Stimulated activated CD4-positive, alpha-beta T cell treated with anti-CD3 and anti-CD28 coated beads, TNF-alpha, amount 100 ng/mL, for 1 hour (primary cell): ENCODE measurements around the gene TDRD5.
A peak's percentile ranks its signal among the peaks of the same experiment; 100 is the strongest.
"Not testable (repeated sequence)": the region's sequence is repeated elsewhere in the genome, so short reads cannot be mapped to it uniquely, and the experiment has no call there.

Experiments used
- DNase-seq, 3 donors: peaks; one replicate each; pipeline ENCODE4 v3.0.0-alpha.2; 2020; ENCODE audit warnings: low read depth in 3 of 3, low spot score in 1 of 3

TDRD5 gene

DNA sequence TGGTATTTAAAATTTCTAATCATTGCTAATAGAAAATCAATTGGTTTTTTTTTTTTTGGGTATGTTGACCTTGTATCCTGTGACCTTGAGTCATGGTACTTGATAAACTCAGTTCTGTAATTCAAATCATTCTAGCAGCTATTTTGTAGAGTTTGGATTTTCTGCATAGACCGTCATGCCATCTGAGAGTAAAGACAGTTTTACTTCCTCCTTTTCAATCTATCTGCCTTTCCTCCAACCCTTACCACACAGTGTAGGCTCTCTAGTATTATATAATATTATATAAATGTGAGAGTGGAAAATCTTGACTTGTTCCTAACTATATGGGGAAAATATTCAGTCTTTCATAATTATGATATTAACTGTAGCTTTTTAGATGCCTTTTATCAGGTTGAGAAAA, 7.0 kb downstream of the TDRD5 start:
- no peak for DNase-seq

DNA sequence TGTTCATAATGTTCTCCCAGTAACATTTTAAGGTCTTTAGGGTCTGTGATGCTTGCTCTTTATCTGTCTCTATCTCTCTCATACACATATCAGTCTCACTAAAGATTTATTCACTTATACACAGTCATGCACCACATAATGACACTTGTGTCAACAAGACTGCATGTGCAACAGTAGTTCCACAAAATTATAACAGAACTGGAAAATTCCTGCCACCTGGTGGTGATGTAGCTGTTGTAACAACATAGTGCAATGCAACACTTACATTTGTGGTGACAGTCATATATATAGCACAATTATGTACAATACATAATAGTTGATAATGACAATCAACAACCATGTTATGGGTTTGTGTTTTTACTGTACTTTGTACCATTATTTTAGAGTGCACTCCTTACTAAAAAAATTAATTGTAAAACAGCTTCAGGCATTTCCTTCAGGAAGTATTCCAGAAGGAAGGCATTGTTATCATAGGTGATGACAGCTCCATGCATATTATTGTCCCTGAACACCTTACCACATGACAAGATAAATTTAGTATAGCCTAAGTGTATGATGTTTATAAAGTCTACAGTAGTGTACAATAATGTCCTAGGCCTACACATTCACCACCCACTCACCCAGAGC, 8.1 kb downstream of the TDRD5 start:
- no peak for DNase-seq

DNA sequence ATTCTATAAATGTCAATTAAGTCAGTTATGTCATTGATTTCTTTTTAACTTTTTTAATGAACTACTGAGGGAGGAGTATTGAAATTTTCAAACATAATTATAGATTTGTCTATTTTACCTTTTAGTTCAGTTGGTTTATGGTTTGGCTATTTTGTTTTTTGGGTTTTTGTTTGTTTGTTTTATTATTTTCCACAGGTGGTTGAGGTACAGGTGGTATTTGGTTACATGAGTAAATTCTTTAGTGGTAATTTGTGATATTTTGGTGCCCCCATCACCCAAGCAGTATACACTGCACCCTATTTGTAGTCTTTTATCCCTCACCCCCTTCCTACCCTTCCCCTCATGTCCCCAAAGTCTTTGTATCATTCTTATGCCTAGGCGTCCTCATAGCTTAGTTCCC, 9.5 kb downstream of the TDRD5 start:
- DNase-seq: no peak

DNA sequence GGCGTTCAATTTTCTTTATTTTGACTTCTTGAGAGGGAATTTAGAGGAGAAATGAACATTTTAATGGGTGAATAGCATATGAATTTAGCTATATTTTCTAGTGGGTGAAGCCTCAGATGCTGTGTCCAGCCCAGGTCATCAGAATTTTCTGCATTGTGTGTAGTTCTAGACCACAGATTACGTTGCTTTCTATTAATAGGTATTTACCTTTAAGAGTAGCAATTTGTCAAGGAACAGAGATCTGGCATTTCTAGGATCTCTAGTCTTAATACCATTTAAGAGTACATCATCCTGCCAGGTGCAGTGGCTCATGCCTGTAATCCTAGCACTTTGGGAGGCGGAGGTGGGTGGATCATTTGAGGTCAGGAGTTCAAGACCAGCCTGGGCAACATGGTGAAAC, 20.7 kb downstream of the TDRD5 start:
- no peak for DNase-seq

DNA sequence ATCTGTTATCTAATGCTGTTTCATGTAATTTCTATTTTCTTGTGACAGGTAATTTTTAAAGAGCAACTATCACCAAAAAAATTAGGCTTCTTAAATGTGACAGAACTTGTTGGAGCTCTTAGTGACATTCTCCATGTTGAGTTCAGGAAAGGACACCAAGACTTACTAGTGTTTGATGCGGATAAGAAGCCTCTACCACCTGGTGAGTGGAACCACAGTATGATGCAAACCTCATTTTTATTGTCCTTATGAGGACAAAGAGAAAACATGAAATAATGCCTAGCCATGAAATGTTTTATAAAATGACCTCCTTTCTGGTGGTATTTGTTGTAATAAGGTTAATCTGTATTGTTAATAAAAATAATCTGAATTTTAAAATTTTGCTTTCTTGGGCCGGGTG, 39.1 kb downstream of the TDRD5 start:
- DNase-seq: no peak

DNA sequence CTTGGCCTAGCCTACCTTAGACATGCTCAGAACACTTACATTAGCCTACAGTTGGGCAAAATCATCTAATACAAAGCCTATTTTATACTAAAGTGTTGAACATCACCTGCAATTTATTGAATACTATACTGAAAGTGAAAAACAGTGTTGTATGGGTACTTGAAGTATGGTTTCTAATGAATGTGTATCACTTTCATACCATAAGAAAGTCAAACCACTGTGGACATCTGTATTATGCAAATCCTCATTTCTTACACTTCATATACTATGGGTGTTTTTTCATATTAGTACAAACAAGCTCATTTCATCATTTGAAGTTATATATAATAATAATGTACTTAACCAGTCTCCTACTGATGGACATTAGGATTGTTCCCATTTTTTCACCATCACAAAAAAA, 41.2 kb downstream of the TDRD5 start:
- DNase-seq: no peak

DNA sequence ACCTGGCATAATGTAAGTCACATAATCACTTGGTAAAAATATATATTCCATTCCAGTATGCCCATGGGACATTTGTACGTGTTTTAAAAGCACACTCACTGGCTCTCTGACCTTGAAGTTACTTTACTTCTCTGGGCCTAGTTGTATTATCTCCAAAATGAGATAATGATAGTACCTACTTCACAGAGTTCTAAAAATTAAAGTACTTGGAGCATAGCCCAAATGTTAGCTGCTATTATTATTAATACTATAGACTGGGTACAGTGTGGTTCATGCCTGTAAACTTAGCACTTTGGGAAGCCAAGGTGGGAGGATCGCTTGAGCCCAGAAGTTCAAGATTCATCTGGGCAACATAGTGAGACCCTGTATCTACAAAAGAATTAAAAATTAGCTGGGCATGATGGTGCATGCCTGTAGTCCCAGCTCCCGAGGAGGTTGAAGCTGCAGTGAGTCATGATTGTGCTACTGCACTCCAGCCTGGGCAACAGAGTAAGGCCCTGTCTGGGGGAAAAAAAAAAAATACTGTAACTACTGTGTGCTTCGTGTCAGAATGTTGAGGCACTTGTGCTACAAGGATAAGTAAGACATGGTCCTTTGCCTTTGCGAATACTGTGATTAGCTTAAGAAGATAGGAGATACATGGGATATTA, 45.7 kb downstream of the TDRD5 start:
- no peak for DNase-seq

DNA sequence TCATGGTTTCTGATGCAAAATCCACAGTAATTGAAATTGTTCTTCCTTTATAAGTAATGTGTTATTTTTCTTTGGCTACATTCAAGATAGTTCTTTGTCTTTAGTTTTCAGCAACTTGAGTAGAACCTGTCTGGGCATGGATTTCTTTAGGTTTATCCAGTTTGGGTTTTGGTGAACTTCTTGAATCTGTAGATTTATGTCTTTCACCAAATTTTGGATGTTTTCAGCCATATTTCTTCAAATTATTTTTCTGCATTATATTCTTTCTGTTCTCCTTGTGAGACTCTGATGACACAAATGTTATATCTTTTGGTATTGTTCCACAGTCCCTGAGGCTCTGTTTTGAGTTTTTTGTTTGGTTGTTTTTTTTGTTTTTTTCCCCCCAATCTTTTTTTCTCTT, 69.4 kb downstream of the TDRD5 start:
- no peak for DNase-seq

DNA sequence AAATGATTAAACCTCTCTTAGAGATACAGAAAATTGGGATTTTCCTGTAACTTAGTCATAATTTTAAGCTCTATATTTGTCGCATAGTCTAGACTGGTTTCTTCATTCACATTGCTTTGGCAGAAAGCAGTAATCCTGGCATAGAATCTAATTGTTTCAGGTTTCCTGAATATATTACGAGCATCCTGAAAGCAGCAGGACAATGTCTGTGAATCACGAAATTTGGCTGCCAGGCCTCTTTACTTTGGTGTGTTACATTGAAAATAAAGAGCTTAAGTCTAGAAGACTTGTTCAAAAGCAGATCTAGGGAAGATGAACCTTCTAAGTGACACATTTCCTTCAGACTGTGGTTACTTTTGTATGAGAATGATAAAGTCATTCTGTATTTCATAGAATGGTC, 72.2 kb downstream of the TDRD5 start:
- no peak for DNase-seq

DNA sequence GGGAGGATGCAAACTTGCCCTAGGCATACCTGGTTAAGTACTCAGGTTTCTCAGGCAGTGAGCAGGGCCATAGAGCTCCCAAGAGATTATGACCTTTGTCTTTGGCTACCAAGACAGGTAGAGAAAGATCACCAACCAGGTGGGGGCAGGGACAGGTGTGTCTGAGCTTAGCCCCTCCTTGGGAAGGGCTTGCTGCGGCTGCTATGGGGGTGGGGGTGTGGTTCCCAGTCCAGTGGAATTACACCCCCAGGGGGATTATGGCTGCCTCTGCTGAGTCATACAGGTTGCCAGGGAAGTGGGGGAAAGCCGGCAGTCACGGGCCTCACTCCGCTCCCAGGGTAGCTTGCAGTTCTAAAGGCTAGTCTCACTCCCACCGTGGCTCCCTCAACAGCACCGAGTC, 86.2 kb downstream of the TDRD5 start:
- no peak for DNase-seq

DNA sequence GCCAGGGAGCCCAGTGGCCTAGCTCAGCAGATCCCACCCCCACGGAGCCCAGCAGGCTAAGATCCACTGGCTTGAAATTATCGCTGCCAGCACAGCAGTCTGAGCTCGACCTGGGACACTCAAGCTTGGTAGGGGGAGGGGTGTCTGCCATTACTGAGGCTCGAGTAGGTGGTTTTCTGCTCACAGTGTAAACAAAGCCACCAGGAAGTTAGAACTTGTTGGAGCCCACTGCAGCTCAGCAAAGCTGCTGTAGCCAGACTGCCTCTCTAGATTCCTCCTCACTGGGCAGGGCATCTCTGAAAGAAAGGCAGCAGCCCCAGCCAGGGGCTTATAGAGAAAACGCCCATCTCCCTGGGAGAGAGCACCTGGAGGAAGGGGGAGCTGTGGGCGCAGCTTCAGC, 102.9 kb downstream of the TDRD5 start:
- DNase-seq: not testable (repeated sequence)

DNA sequence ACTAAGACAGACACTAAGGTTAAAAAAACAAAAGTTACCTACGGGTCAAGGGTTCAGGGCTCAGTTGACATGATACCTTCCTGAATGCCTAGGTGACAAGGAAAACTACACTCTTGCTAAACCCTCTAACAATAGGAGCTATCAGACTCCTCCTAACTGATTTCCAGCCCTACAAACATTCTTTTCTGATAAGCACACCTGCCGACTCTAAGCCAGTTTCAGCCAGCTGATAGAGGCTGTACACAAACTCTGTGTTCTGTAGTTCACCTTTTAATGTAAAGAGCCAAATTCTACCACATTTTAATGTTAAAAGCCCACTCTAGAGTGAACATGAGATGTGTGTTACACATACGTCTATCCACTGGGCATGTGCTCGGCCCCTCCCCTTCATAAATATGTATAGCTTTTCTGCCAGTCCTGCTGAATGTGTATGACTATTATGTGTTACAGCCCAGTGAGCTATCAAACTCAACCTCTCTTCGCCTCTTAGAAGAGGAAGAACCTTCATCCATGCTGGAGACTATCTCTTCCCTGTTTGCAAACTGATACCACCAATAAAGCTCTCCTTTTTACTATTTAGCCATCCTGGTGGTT, 111.4 kb downstream of the TDRD5 start:
- no peak for DNase-seq

DNA sequence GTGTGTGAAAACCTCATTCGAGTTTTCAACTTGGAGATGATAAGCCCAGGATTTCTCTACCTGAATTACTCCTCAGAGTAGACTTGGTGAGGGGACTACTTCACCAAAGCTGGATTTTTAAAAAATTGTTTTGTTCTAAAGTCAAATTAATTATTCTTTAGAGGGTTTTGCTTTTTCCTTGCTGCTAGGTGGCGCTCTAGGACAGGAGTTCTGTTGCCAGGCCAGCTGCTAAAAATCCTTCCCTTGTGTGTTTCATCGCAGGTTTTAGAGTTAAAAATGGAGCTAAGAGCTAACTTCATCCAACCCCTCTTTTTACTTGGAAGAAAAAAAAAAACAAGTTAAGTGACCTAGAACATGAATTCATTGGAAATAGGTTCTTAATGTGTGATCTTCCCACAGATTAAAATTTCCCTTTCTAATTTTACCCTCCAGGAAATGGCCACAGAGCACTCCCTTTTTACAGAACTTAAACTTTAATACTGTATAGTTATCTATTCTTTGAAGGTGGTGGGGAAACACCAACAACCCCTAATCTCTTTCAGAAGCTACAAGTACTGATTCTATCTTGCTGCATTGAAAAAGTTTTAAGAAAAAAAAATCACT, 114.8 kb downstream of the TDRD5 start:
- peak; percentile 5 to 13 (median 7) for DNase-seq

DNA sequence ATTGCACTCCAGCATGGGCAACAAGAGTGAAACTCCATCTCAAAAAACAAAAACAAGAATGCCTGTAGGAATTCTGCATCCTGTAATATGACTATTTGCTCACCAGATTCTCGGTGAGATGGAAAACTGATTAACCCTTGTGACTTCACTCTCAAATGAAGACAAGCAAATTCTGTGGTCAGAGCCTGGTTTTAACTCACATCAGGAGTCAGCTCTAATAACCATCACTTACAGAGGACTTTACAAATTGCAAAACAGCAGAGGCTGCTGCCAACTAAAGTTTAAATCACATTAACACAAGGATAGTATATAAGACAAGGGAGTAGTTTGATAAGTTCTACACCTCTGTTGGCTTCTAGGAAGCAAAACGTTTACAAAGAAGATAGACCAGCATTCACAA, 115.8 kb downstream of the TDRD5 start:
- no peak for DNase-seq

DNA sequence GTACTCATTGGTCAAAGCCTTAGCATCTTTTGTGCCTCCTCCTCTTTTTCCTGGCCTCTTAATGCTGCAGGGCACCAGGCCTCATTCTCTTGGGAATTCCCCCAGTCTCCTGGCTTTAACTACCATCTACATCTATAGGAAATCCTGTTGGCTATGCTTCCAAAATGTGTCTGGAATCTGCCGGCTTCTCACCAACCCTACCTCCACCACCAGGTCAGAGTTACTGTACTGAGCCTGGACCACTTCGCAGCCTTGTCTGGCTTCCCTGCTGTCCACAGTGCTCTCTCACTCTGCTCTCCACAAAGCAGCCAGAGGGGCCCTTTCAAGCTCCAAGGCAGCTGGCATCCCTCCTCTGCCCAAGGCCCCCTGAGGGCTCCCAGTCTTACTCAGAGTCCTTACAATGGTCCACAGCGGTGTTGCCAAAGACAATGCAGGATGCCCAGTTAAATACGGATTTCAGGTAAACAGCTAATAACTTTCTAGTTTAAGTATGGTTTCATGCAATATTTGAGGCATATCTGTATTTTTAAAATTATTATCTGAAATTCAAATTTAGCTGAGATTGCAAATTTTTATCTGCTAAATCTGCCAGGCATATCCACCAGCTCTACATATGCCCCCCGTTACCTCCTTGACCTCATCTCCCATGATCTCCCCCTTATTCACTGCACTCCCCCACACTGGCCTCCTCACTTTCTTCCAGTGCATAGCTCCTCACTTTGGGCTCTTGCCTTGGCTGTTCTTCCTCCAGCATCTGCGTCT, 117.0 kb downstream of the TDRD5 start:
- no peak for DNase-seq

DNA sequence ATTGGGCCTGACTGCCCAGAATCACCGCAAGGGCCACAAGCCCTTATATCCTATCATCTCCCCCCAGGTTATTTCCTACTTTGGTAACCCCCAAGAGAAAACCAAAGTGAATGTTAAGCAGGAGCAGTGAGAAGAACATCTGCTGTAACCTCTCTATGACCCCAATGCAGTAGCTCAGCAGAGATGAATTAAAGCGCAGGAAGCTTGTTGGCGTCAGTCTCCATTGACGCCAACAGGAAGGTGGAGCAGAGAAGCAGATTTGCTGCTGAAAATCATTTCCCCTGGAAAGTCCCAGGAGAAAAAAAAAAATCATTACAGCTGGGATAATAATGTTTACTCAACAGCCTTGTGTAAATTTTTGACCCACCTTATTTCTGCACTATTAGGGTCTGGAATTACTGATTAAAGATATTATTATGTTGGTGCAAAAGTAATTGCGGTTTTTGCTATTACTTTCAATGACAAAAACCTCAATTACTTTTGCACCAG, 118.3 kb downstream of the TDRD5 start:
- DNase-seq: no peak

DNA sequence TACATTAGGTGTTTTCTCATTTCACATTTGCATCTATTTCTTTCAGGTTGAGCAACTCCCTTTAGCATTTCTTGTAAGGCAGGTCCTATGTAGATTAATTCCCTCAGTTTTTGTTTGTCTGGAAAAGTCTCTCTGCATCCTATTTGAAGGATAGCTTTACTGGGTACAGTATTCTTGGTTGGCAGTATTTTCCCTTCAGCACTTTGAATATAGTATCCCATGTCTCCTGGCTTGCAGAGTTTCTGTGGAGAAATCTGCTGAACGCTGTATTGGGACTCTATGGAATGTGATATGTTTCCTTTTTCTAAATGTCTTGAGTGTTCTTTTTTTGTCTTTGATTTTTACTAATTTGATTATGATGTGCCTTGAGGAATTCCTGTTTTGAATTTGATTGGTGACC, 122.5 kb downstream of the TDRD5 start:
- DNase-seq: no peak

DNA sequence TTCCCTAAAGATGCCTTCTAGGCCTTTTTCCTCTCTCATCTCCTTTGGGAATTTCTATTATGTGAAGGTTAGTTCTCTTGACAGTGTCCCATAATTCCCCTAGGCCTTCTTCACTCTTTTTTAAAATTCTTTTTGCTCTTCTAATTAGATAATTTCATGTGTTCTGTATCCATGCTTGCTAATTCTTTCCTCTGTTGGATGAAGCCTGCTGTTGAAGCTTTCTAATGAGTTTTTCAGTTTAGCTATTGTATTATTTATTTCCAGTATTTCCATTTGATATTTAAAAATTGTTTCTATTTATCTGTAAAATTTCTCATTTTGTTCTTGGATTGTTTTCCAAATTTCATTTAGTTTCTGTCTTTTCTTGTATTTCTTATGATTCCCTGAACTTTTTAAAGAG, 123.0 kb downstream of the TDRD5 start:
- DNase-seq: no peak

DNA sequence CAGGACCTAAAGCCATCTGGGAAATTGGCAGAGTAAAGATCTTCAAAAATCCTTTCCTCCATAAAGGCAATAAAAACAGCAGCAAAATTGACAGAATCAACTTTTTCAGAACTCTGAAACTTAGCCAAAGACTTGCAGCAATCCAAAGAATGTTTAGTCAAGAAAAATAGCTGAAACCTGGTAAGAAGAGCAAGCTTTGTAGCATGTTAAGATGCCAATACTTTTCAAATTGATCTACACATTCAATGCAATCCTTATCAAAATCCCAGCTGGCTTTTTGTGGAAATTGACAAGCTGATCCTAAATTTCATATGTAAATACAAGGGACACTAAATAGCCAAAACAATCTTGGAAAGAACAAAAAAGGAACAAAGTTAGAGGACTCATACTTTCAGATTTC, 127.6 kb downstream of the TDRD5 start:
- no peak for DNase-seq

DNA sequence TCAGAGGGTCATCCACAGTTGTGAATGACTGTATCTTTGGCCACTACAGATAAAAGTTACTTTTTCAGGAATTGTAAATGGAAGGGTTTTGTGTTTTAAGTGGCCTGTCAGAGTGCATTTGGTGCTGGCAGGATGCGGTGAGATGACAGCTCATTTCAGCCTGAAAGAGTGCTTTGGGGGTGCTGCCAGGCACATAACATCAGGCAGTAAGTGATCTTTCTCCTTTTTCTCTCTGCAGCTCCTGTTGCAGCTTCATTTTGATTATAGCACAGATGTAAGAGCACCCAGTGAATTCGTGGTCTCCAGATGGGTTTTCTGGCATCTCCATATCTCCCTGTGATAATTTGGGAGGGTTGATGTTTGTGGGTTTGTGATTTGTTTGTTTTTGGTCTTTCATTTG, 136.6 kb downstream of the TDRD5 start:
- DNase-seq: no peak

DNA sequence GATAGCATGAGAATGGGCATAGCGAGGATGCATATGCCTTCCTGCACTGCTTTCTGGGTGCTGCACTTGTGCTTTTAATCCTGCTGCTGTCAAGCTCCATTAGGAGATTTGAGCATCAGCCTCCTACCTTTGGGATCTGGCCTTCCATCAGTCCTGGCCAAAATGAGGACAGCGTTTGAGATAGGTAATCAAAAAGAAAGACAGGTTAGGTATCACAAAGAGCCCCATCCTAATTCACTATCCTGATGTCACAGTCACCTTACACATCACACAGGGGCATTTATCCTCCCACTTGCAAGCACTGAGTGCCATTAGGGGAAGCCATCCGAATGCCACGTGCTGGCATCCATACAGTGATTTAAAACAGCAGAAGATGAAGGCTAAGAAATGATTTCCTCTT, 138.2 kb downstream of the TDRD5 start:
- no peak for DNase-seq

DNA sequence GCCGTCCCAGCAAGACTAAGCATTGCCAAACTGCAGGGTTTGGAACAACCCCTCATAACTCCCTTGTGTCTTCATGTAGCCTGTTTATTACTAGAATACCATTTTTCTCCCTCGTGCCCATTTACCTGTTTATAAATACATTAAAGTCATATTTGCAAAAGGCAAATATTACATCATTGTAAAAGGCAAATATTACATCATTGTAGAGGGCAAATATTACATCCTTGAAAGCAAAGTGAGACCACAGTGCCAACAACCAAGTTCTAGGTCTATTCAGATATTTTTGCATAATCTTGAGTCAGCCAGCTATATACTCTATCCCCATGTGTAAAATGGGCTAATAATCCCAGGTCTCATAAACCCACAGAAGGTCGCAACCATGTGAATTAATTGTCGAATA, 140.0 kb downstream of the TDRD5 start:
- DNase-seq: no peak
